Mesenchymal stem cell (in vitro differentiated cells and primary cell): ENCODE data around the gene KCTD11.

ENCODE experiments used
- DNase-seq: peaks from one replicate; pipeline ENCODE4 v3.0.0-alpha.2; 2013
- H2AFZ ChIP-seq: one replicate; pipeline ENCODE4 v1.6.1; 2013; ENCODE audit warnings: low read depth, mild to moderate bottlenecking, control low read depth, inconsistent platforms, low read length, moderate library complexity
- H2AK5ac ChIP-seq: 2 replicates; pipeline ENCODE4 v1.6.1; 2013; ENCODE audit warnings: low read length, moderate library complexity, mild to moderate bottlenecking, inconsistent platforms; ENCODE audit not compliant: severe bottlenecking
- H2BK120ac ChIP-seq: one replicate; pipeline ENCODE4 v1.6.1; 2013; ENCODE audit warnings: low read depth, mild to moderate bottlenecking, inconsistent platforms, low read length, moderate library complexity
- H2BK12ac ChIP-seq, 2 experiments: one replicate each; pipeline ENCODE4 v1.6.1; 2013; ENCODE audit warnings: inconsistent platforms in 2 of 2, low read length in 2 of 2, mild to moderate bottlenecking in 2 of 2, moderate library complexity in 2 of 2, control low read depth in 1 of 2
- H2BK15ac ChIP-seq: one replicate; pipeline ENCODE4 v1.6.1; 2013; ENCODE audit warnings: mild to moderate bottlenecking, low read depth, inconsistent platforms; ENCODE audit not compliant: poor library complexity, severe bottlenecking
- H2BK5ac ChIP-seq: 2 replicates; pipeline ENCODE4 v1.6.1; 2013; ENCODE audit warnings: low read depth, mild to moderate bottlenecking, low read length, control low read depth, inconsistent platforms; ENCODE audit not compliant: poor library complexity, severe bottlenecking
- H3K14ac ChIP-seq, 2 experiments: one replicate each; pipeline ENCODE4 v1.6.1; 2013; ENCODE audit warnings: inconsistent platforms in 2 of 2, low read length in 2 of 2, control low read depth in 1 of 2, mild to moderate bottlenecking in 1 of 2, moderate library complexity in 1 of 2
- H3K18ac ChIP-seq, 2 experiments: one replicate each; pipeline ENCODE4 v1.6.1; 2013; ENCODE audit warnings: inconsistent platforms in 2 of 2, low read length in 2 of 2, control low read depth in 1 of 2, low read depth in 1 of 2, mild to moderate bottlenecking in 1 of 2
- H3K23ac ChIP-seq, 2 experiments: one replicate each; pipeline ENCODE4 v1.6.1; 2013; ENCODE audit warnings: inconsistent platforms in 2 of 2, low read length in 2 of 2, mild to moderate bottlenecking in 2 of 2, moderate library complexity in 2 of 2, control low read depth in 1 of 2
- H3K27ac ChIP-seq: 2 replicates; pipeline ENCODE4 v1.5.1; 2013; ENCODE audit warnings: mild to moderate bottlenecking, moderate library complexity, low read length, control low read depth, inconsistent platforms; ENCODE audit not compliant: poor library complexity, severe bottlenecking
- H3K27me3 ChIP-seq, 2 experiments: 2 replicates each; pipeline versions ENCODE4 v1.6.1 to v1.7.0; 2013; ENCODE audit warnings: low read length in 2 of 2, mild to moderate bottlenecking in 2 of 2, moderate library complexity in 2 of 2, control low read depth in 1 of 2, inconsistent platforms in 1 of 2; ENCODE audit not compliant: control insufficient read depth in 1 of 2, insufficient read depth in 1 of 2
- H3K36me3 ChIP-seq, 2 experiments: 2 replicates each; pipeline versions ENCODE4 v1.6.1 to v1.7.0; 2013; ENCODE audit warnings: low read length in 2 of 2, control low read depth in 1 of 2, inconsistent platforms in 1 of 2, low read depth in 1 of 2, mild to moderate bottlenecking in 1 of 2; ENCODE audit not compliant: insufficient read depth in 2 of 2, control insufficient read depth in 1 of 2
- H3K4ac ChIP-seq, 2 experiments: one replicate each; pipeline ENCODE4 v1.6.1; 2013; ENCODE audit warnings: inconsistent platforms in 2 of 2, low read length in 2 of 2, mild to moderate bottlenecking in 2 of 2, moderate library complexity in 2 of 2, control low read depth in 1 of 2, low read depth in 1 of 2
- H3K4me1 ChIP-seq: 2 replicates; pipeline ENCODE4 v1.6.1; 2013; ENCODE audit warnings: low read depth, low read length, control low read depth; ENCODE audit not compliant: control insufficient read depth, insufficient read depth
- H3K4me2 ChIP-seq: 2 replicates; pipeline ENCODE4 v1.6.1; 2013; ENCODE audit warnings: low read length, mild to moderate bottlenecking, inconsistent platforms; ENCODE audit not compliant: poor library complexity, severe bottlenecking
- H3K4me3 ChIP-seq, 2 experiments: 2 replicates each; pipeline versions ENCODE4 v1.5.1 to v1.7.0; 2013; ENCODE audit warnings: low read length in 2 of 2, mild to moderate bottlenecking in 2 of 2, control low read depth in 1 of 2, low read depth in 1 of 2; ENCODE audit not compliant: insufficient read depth in 1 of 2
- H3K79me1 ChIP-seq: replicated peaks from 2 replicates; pipeline ENCODE4 v1.6.1; 2013; ENCODE audit warnings: mild to moderate bottlenecking, control low read depth, low read length, inconsistent platforms; ENCODE audit not compliant: poor library complexity, severe bottlenecking
- H3K9ac ChIP-seq: 2 replicates; pipeline ENCODE4 v1.7.0; 2013; ENCODE audit warnings: mild to moderate bottlenecking, low read length, moderate library complexity
- H3K9me3 ChIP-seq: 2 replicates; pipeline ENCODE4 v1.7.0; 2013; ENCODE audit warnings: mild to moderate bottlenecking, low read length; ENCODE audit not compliant: control insufficient read depth
- H4K8ac ChIP-seq: one replicate; pipeline ENCODE4 v1.6.1; 2013; ENCODE audit warnings: inconsistent platforms, mild to moderate bottlenecking, low read length, moderate library complexity
- H4K91ac ChIP-seq: one replicate; pipeline ENCODE4 v1.6.1; 2013; ENCODE audit warnings: mild to moderate bottlenecking, low read length, inconsistent platforms
- WGBS: methylation state at CpG from one replicate; pipeline ENCODE4 v1.1.7; 2013; ENCODE audit warnings: mixed read lengths; 5-methylcytosine and 5-hydroxymethylcytosine counted together

Gene KCTD11

DNA sequence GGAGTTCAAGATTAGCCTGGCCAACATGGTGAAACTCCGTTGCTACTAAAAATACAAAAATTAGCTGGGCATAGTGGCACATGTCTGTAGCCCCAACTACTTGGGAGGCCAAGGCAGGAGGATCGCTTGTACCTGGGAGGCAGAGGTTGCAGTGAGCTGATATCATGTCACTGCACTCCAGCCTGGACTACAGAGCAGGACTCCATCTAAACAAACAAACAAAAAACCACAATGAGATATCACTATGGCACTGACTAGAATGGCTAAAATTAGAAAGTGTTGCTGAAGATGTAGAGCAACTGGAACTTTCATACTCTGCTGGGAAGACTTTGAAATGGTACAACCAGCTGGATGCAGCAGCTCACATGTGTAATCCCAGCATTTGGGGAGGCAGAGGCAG, 22.4 kb downstream of the KCTD11 start:
- Histone ChIP-seq H3K36me3 (no peaks in the 10 kb centered on the region), H4K8ac (no peak overlapping the region), H2AK5ac (no peak overlapping the region), H3K18ac (no peak overlapping the region), H4K91ac (no peak overlapping the region), H3K27me3 (peaks cover 9 to 24% of the 10 kb centered on the region in 2 experiments), H3K4ac (no peak overlapping the region), H2BK120ac (no peak overlapping the region), H3K27ac (no peak overlapping the region), H3K79me1 (no peaks in the 10 kb centered on the region), H3K4me1 (no peaks in the 10 kb centered on the region), H2AFZ (no peak overlapping the region), H3K4me3 (no peak overlapping the region), H2BK15ac (no peak overlapping the region), H3K23ac (no peak overlapping the region), H3K9ac (no peak overlapping the region), H2BK12ac (no peak overlapping the region), H2BK5ac (no peak overlapping the region), H3K4me2 (no peak overlapping the region), H3K14ac (no peak overlapping the region), H3K9me3 (peaks cover 4% of the 10 kb centered on the region)
- DNase-seq: no peak
- WGBS: 76% methylated on average over 2 of the region's 2 CpGs

DNA sequence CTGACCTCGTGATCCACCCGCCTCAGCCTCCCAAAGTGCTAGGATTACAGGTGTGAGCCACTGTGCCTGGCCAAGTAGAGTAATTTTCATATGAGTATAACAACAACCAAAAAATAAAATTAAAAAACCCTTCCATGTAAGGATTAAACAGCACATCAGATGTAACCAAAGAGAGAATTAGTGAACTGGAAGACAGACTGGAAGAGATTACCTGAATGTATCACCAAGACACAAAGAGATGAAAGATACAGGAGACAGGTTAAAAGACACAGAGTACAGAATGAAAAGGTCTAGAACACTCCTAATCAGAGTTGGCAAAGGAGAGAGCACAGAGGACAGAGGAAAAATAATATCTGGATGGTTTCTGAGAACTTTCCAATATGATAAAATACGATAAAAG, 27.2 kb downstream of the KCTD11 start:
- no peak for DNase-seq
- Histone ChIP-seq H3K4ac (no peak overlapping the region), H4K8ac (no peak overlapping the region), H3K9me3 (peaks cover 12% of the 10 kb centered on the region), H3K18ac (no peak overlapping the region), H2BK5ac (no peak overlapping the region), H3K4me1 (peaks cover 15% of the 10 kb centered on the region), H3K9ac (no peak overlapping the region), H4K91ac (no peak overlapping the region), H3K23ac (no peak overlapping the region), H2BK120ac (no peak overlapping the region), H2BK15ac (no peak overlapping the region), H3K4me3 (no peak overlapping the region), H2AFZ (no peak overlapping the region), H3K4me2 (no peak overlapping the region), H3K79me1 (no peaks in the 10 kb centered on the region), H2AK5ac (no peak overlapping the region), H3K27me3 (peaks cover 42 to 52% of the 10 kb centered on the region in 2 experiments), H3K27ac (no peak overlapping the region), H3K14ac (no peak overlapping the region), H2BK12ac (no peak overlapping the region), H3K36me3 (no peaks in the 10 kb centered on the region)
- WGBS: no CpG with 5 or more reads among the region's 3 CpGs

DNA sequence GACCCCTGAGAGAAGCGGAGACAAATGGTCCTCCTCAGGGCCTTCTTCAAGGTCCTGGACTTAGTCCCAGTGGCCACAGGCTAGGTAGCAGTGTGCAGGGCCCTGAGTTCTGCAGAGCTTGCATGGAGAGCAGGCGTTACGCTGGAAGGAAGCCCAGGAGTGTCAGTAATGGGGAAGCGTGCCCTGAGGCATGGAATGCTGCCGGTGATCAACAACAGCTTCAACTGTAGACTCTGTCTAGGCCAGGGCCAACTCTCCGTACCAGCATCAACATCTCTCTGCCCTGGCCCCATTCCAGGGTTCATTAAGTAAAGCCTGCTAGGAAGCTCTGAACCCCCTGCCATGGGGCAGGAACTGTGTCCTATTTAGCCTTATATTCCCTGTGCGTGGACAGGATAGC, 28.4 kb downstream of the KCTD11 start:
- WGBS: 70% methylated on average over 7 of the region's 7 CpGs
- no peak overlapping the region for H2BK12ac ChIP-seq

DNA sequence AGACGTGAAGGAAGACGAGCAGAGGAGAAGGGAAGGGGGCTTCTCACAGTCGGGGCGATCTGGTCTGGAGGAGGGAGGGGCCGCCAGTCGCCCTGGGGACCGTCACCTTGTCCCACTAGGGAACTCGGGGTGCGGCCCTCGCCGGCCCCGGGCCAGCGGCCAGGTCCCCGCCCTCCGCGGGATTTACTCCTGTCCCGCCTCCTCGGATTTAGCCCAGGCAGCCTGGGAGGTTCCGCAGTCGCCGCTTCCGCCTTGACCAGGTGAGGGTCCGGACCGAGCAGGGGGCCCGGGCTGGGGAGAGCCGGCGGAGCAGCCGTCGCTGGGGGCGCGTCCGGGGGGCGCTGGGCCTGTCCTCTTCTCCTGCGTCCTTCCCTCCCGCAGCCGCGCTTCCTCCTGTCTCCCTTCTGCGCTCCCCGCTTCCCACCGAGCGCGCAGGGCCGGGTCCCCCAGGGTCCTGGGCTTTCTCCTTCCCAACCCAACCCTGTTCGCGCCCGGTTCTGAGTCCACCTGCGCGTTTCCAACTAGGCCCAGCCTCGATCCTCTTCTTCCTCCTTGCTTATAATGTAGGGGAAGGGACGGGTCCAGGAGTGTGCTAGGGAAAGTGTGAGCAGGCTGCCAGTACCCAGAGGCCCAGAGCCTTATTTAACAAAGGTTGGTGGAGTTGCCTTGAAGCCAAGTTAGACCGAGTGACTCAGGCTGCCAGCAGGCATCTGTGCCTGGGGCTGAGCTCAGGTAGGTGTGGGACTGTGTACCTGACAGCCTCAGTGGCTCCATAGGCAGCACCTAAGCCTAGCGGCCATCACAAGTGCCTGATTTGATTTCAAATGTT, 29.1 kb downstream of the KCTD11 start, which contains the start of gene TNK1:
TNK1 (plus strand) TSS at position 235 of the 829 bp plus-strand sequence. CDS start 1,838 bp downstream, outside the sequence.
- H2AK5ac ChIP-seq: no peak within 1 kb of the TSS
- no peak within 1 kb of the TSS for H4K91ac ChIP-seq
- H2AFZ ChIP-seq: no peak within 1 kb of the TSS
- DNase-seq: no peak
- no peak within 1 kb of the TSS for H3K27ac ChIP-seq
- 7% methylated on average over 46 of the region's 52 CpGs for WGBS
- H3K27me3 ChIP-seq: peaks cover 42 to 52% of the 10 kb centered on the region in 2 experiments
- no peak within 1 kb of the TSS for H2BK5ac ChIP-seq
- H3K79me1 ChIP-seq: no peaks in the 10 kb centered on the region
- H3K14ac ChIP-seq: no peak within 1 kb of the TSS
- H3K9me3 ChIP-seq: peaks cover 12% of the 10 kb centered on the region
- peak within 1 kb of the TSS; percentile 30 for H3K4me2 ChIP-seq
- no peak within 1 kb of the TSS for H2BK12ac ChIP-seq
- H4K8ac ChIP-seq: no peak within 1 kb of the TSS
- H3K4me3 ChIP-seq: peak within 1 kb of the TSS in 1 of 2 experiments; percentile 59
- H3K4me1 ChIP-seq: peaks cover 19% of the 10 kb centered on the region
- peak within 1 kb of the TSS; percentile 20 for H3K9ac ChIP-seq
- H2BK120ac ChIP-seq: no peak within 1 kb of the TSS
- H2BK15ac ChIP-seq: no peak within 1 kb of the TSS
- H3K18ac ChIP-seq: no peak within 1 kb of the TSS
- no peak within 1 kb of the TSS for H3K4ac ChIP-seq
- peak within 1 kb of the TSS in 1 of 2 experiments; percentile 34 for H3K23ac ChIP-seq
- H3K36me3 ChIP-seq: peaks cover 0 to 2% of the 10 kb centered on the region in 2 experiments

More for the DNA sequence above, 28.4 kb downstream of the KCTD11 start:
- Histone ChIP-seq H3K36me3 (no peaks in the 10 kb centered on the region), H3K18ac (no peak overlapping the region), H2BK120ac (no peak overlapping the region), H3K4me3 (peak overlapping the region in 1 of 2 experiments; percentile 59), H2AK5ac (no peak overlapping the region), H4K8ac (no peak overlapping the region), H3K23ac (no peak overlapping the region), H3K27me3 (peaks cover 42 to 52% of the 10 kb centered on the region in 2 experiments), H2BK5ac (no peak overlapping the region), H2AFZ (no peak overlapping the region), H3K4me2 (peak overlapping the region; percentile 30), H3K4me1 (peaks cover 19% of the 10 kb centered on the region), H3K14ac (no peak overlapping the region), H4K91ac (no peak overlapping the region), H3K27ac (no peak overlapping the region), H3K9ac (peak overlapping the region; percentile 20), H3K9me3 (peaks cover 12% of the 10 kb centered on the region), H3K79me1 (no peaks in the 10 kb centered on the region), H3K4ac (no peak overlapping the region), H2BK15ac (no peak overlapping the region)
- no peak for DNase-seq
